ENCODE data around the gene ITSN2. TPM values are rescaled to one million over a fixed set of nuclear protein-coding genes. Genes with fewer than 3 reads are reported as not detected.

Gene ITSN2
- total and polyA plus RNA-seq, 2 of the 8 experiments (the other 6 are each of a cell fraction or from before 2014, with no cell fraction given): 9.3 to 17.0 TPM

- 79% methylated on average over 11 of the region's 12 CpGs; no CpG with 5 or more reads in 1 of the 2 experiments for WGBS, 2 experiments (ENCODE audit: extremely low coverage in 1 of 2, insufficient coverage in 1 of 2, insufficient read length in 1 of 2, insufficient replicate concordance in 2 of 2, low coverage in 1 of 2, low lambda C conversion rate in 2 of 2, missing lambda C conversion rate in 1 of 2)
- no peak overlapping the region for H2BK5ac ChIP-seq (ENCODE audit: low read depth, low read length)
- H4K5ac ChIP-seq (ENCODE audit: insufficient read length, low read depth, low read length): no peak overlapping the region
- no peak overlapping the region for H3K56ac ChIP-seq (replicated peaks; ENCODE audit: insufficient read length, low read depth, low read length)
- H3K27ac ChIP-seq (ENCODE audit: low read depth, low read length): no peak overlapping the region
- H3K4me1 ChIP-seq (replicated peaks in 1 of 4; ENCODE audit: control insufficient read depth in 3 of 4, insufficient read depth in 4 of 4, low read length in 3 of 4): no peaks in the 10 kb centered on the region
- H3K4me2 ChIP-seq (ENCODE audit: insufficient read depth in 1 of 2, low read depth in 2 of 2, low read length in 2 of 2): no peak overlapping the region
- no peak overlapping the region for H2AFZ ChIP-seq (ENCODE audit: low read length)
- no peak overlapping the region for H3K14ac ChIP-seq (ENCODE audit: insufficient read length)
- no peaks in the 10 kb centered on the region for H3K9me3 ChIP-seq (ENCODE audit: insufficient read depth in 2 of 2, low read depth in 1 of 2, low read length in 1 of 2)
- no peak overlapping the region for H2BK120ac ChIP-seq (replicated peaks; ENCODE audit: low read depth, low read length)
- H3K79me2 ChIP-seq (ENCODE audit: control insufficient read depth in 1 of 2, insufficient read depth in 2 of 2, low read length in 2 of 2): no peaks in the 10 kb centered on the region
- no peak overlapping the region for H4K8ac ChIP-seq (ENCODE audit: extremely low read depth, insufficient read depth, low read length)
- ChIA-PET POLR2A (ENCODE audit: partially characterized antibody) (interaction anchor here (0.6 to 2.3 kb wide), 2 partner anchors 13 to 145 kb away, joined by 3 to 6 read pairs; no protein-coding TSS in a partner anchor), CTCF (ENCODE audit: partially characterized antibody) (interaction anchor here (0.6 to 2.2 kb wide), 4 partner anchors 9 to 159 kb away, joined by 3 to 9 read pairs (median 6); no protein-coding TSS in a partner anchor)
- H3K18ac ChIP-seq (ENCODE audit: extremely low read depth, low read length): no peak overlapping the region
- H3K27me3 ChIP-seq (replicated peaks in 1 of 4; ENCODE audit: control insufficient read depth in 3 of 4, extremely low read depth in 1 of 4, insufficient read depth in 3 of 4, low read length in 3 of 4): no peaks in the 10 kb centered on the region; a peak in 1 of 7 replicates
- H3K4me3 ChIP-seq (ENCODE audit: extremely low read depth in 1 of 4, insufficient read depth in 2 of 4, low read depth in 3 of 4, low read length in 4 of 4): no peak overlapping the region
- H2BK20ac ChIP-seq (ENCODE audit: low read length): no peak overlapping the region
- no peaks in the 10 kb centered on the region for H3K23me2 ChIP-seq (ENCODE audit: low read depth, low read length)
- H4K91ac ChIP-seq (replicated peaks; ENCODE audit: insufficient read length, low read length): no peak overlapping the region
- H2AK5ac ChIP-seq (ENCODE audit: low read depth, low read length): no peak overlapping the region
- H3K36me3 ChIP-seq (ENCODE audit: control insufficient read depth in 2 of 4, insufficient read depth in 4 of 4, low read length in 3 of 4): no peaks in the 10 kb centered on the region
- no peak for DNase-seq (ENCODE audit: low read depth in 1 of 2, low spot score in 2 of 2)
- peak overlapping the region; percentile 46 for H3K4ac ChIP-seq (replicated peaks; ENCODE audit: insufficient read length, low read depth, low read length)
- H3K9ac ChIP-seq (replicated peaks in 1 of 4; ENCODE audit: extremely low read depth in 1 of 4, low read depth in 3 of 4, low read length in 3 of 4): no peak overlapping the region
- H3K23ac ChIP-seq (ENCODE audit: insufficient read length): no peak overlapping the region
- H4K20me1 ChIP-seq (replicated peaks in 1 of 2; ENCODE audit: control insufficient read depth in 1 of 2, insufficient read depth in 2 of 2, low read length in 2 of 2): peaks cover 0 to 2% of the 10 kb centered on the region in 2 experiments
- H2BK12ac ChIP-seq (ENCODE audit: low read depth, low read length): no peak overlapping the region
- H3K79me1 ChIP-seq (ENCODE audit: low read depth, low read length): no peaks in the 10 kb centered on the region
- FAIRE-seq: no peak
- no peak overlapping the region for H2BK15ac ChIP-seq (ENCODE audit: low read length)
- TF ChIP-seq SP2 (IDR thresholded peaks at IDR 0.05; ENCODE audit: low read length) (no peak), ATF2 (IDR thresholded peaks at IDR 0.05; ENCODE audit: low read length) (no peak), MAFK (IDR thresholded peaks at IDR 0.05; ENCODE audit: low read depth, low read length) (no peak), POLR2AphosphoS5 (IDR thresholded peaks at IDR 0.05; ENCODE audit: low read depth, low read length) (no peak), SIRT6 (IDR thresholded peaks at IDR 0.05; ENCODE audit: low read length) (no peak), RNF2 (IDR thresholded peaks at IDR 0.05; ENCODE audit: borderline replicate concordance, low read depth, low read length, missing control alignments, poor library complexity, severe bottlenecking) (no peak)
Observed at GRCh38 chr2:24199968-24200590, 160.3 kb downstream of the ITSN2 start.

Data from H1 (cell line).